ENCODE results near the gene ARHGEF40. TPM values are rescaled to one million over a fixed set of nuclear protein-coding genes. Genes with fewer than 3 reads are reported as not detected.

The ARHGEF40 gene
- total RNA-seq, 1 experiment from 2014 or later = 74.2 TPM

GRCh38 chr14:21070610-21071224 lies 613 bp downstream of the ARHGEF40 start (continued):
- no peak for TF ChIP-seq RELA (CRISPR knock-in tag; IDR thresholded peaks at IDR 0.05; ENCODE audit: borderline replicate concordance)
- no peak for TF ChIP-seq IRF2 (CRISPR knock-in tag; IDR thresholded peaks at IDR 0.05; ENCODE audit: borderline replicate concordance, low read depth)
- no peak for TF ChIP-seq ZNF219 (CRISPR knock-in tag; IDR thresholded peaks at IDR 0.05; ENCODE audit: borderline replicate concordance)
- TF ChIP-seq FOXP1 (CRISPR knock-in tag; IDR thresholded peaks at IDR 0.05; ENCODE audit: borderline replicate concordance) = no peak; the same call in 1 of the 2 replicates
- TF ChIP-seq TEAD1 (CRISPR knock-in tag; IDR thresholded peaks at IDR 0.05) = no peak
- TF ChIP-seq, protein P1, sequence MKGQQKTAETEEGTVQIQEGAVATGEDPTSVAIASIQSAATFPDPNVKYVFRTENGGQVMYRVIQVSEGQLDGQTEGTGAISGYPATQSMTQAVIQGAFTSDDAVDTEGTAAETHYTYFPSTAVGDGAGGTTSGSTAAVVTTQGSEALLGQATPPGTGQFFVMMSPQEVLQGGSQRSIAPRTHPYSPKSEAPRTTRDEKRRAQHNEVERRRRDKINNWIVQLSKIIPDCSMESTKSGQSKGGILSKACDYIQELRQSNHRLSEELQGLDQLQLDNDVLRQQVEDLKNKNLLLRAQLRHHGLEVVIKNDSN (CRISPR knock-in tag; IDR thresholded peaks at IDR 0.05) = peak; percentile 23; the same call in 1 of the 2 replicates
- TF ChIP-seq, protein P2, sequence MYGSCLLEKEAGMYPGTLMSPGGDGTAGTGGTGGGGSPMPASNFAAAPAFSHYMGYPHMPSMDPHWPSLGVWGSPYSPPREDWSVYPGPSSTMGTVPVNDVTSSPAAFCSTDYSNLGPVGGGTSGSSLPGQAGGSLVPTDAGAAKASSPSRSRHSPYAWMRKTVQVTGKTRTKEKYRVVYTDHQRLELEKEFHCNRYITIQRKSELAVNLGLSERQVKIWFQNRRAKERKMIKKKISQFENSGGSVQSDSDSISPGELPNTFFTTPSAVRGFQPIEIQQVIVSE (CRISPR knock-in tag; IDR thresholded peaks at IDR 0.05; ENCODE audit: borderline replicate concordance) = no peak
- 0 out of 2 replicates have a peak, but pooled peaks have one; percentile 15 for TF ChIP-seq ETV6 (CRISPR knock-in tag; IDR thresholded peaks at IDR 0.05)
- no peak for TF ChIP-seq RORB (CRISPR knock-in tag; IDR thresholded peaks at IDR 0.05)
- no peak for TF ChIP-seq AFF4 (CRISPR knock-in tag; IDR thresholded peaks at IDR 0.05; ENCODE audit: borderline replicate concordance)
- TF ChIP-seq MYBL2 (CRISPR knock-in tag; IDR thresholded peaks at IDR 0.05) = peak; percentile 43; the same call in 1 of the 2 replicates
- TF ChIP-seq E2F1 (CRISPR knock-in tag; IDR thresholded peaks at IDR 0.05) = no peak
- no peak for TF ChIP-seq TCF7 (CRISPR knock-in tag; IDR thresholded peaks at IDR 0.05; ENCODE audit: low read depth)
- TF ChIP-seq ZNF416 (CRISPR knock-in tag; IDR thresholded peaks at IDR 0.05) = no peak
- TF ChIP-seq PRRX2 (CRISPR knock-in tag; IDR thresholded peaks at IDR 0.05) = no peak
- no peak for TF ChIP-seq ZBTB21 (CRISPR knock-in tag; IDR thresholded peaks at IDR 0.05; ENCODE audit: borderline replicate concordance)
- TF ChIP-seq, protein P3, sequence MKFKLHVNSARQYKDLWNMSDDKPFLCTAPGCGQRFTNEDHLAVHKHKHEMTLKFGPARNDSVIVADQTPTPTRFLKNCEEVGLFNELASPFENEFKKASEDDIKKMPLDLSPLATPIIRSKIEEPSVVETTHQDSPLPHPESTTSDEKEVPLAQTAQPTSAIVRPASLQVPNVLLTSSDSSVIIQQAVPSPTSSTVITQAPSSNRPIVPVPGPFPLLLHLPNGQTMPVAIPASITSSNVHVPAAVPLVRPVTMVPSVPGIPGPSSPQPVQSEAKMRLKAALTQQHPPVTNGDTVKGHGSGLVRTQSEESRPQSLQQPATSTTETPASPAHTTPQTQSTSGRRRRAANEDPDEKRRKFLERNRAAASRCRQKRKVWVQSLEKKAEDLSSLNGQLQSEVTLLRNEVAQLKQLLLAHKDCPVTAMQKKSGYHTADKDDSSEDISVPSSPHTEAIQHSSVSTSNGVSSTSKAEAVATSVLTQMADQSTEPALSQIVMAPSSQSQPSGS (CRISPR knock-in tag; IDR thresholded peaks at IDR 0.05; ENCODE audit: borderline replicate concordance, low read depth) = no peak
- no peak for TF ChIP-seq ATF1 (CRISPR knock-in tag; IDR thresholded peaks at IDR 0.05)
- 0 out of 2 replicates have a peak, but pooled peaks have one; percentile 19 for TF ChIP-seq JUN (CRISPR knock-in tag; IDR thresholded peaks at IDR 0.05)
- TF ChIP-seq ESRRA (CRISPR knock-in tag; IDR thresholded peaks at IDR 0.05; ENCODE audit: borderline replicate concordance) = no peak
- TF ChIP-seq ZNF138 (CRISPR knock-in tag; conservative IDR thresholded peaks at IDR 0.05) = no peak
- TF ChIP-seq ZNF423 (CRISPR knock-in tag; IDR thresholded peaks at IDR 0.05) = peak; percentile 40; the same call in 1 of the 2 replicates
- TF ChIP-seq, protein P4, sequence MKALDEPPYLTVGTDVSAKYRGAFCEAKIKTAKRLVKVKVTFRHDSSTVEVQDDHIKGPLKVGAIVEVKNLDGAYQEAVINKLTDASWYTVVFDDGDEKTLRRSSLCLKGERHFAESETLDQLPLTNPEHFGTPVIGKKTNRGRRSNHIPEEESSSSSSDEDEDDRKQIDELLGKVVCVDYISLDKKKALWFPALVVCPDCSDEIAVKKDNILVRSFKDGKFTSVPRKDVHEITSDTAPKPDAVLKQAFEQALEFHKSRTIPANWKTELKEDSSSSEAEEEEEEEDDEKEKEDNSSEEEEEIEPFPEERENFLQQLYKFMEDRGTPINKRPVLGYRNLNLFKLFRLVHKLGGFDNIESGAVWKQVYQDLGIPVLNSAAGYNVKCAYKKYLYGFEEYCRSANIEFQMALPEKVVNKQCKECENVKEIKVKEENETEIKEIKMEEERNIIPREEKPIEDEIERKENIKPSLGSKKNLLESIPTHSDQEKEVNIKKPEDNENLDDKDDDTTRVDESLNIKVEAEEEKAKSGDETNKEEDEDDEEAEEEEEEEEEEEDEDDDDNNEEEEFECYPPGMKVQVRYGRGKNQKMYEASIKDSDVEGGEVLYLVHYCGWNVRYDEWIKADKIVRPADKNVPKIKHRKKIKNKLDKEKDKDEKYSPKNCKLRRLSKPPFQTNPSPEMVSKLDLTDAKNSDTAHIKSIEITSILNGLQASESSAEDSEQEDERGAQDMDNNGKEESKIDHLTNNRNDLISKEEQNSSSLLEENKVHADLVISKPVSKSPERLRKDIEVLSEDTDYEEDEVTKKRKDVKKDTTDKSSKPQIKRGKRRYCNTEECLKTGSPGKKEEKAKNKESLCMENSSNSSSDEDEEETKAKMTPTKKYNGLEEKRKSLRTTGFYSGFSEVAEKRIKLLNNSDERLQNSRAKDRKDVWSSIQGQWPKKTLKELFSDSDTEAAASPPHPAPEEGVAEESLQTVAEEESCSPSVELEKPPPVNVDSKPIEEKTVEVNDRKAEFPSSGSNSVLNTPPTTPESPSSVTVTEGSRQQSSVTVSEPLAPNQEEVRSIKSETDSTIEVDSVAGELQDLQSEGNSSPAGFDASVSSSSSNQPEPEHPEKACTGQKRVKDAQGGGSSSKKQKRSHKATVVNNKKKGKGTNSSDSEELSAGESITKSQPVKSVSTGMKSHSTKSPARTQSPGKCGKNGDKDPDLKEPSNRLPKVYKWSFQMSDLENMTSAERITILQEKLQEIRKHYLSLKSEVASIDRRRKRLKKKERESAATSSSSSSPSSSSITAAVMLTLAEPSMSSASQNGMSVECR (CRISPR knock-in tag; IDR thresholded peaks at IDR 0.05; ENCODE audit: borderline replicate concordance) = peak; percentile 56; the same call in 1 of the 2 replicates
- TF ChIP-seq, protein P5, sequence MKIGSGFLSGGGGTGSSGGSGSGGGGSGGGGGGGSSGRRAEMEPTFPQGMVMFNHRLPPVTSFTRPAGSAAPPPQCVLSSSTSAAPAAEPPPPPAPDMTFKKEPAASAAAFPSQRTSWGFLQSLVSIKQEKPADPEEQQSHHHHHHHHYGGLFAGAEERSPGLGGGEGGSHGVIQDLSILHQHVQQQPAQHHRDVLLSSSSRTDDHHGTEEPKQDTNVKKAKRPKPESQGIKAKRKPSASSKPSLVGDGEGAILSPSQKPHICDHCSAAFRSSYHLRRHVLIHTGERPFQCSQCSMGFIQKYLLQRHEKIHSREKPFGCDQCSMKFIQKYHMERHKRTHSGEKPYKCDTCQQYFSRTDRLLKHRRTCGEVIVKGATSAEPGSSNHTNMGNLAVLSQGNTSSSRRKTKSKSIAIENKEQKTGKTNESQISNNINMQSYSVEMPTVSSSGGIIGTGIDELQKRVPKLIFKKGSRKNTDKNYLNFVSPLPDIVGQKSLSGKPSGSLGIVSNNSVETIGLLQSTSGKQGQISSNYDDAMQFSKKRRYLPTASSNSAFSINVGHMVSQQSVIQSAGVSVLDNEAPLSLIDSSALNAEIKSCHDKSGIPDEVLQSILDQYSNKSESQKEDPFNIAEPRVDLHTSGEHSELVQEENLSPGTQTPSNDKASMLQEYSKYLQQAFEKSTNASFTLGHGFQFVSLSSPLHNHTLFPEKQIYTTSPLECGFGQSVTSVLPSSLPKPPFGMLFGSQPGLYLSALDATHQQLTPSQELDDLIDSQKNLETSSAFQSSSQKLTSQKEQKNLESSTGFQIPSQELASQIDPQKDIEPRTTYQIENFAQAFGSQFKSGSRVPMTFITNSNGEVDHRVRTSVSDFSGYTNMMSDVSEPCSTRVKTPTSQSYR (CRISPR knock-in tag; IDR thresholded peaks at IDR 0.05) = peak; percentile 58

Data from WTC11 (cell line).